ENCODE data around the gene ACTN1. TPM values are rescaled to one million over a fixed set of nuclear protein-coding genes. Genes with fewer than 3 reads are reported as not detected.

The ACTN1 gene
- total RNA-seq, 1 experiment from 2014 or later: 148 TPM

- Histone ChIP-seq H3K4me1 (ENCODE audit: insufficient read depth, low read length, poor library complexity, severe bottlenecking) (peaks cover 98% of the 10 kb centered on the region), H3K9me3 (ENCODE audit: low read depth, low read length, poor library complexity, severe bottlenecking) (no peaks in the 10 kb centered on the region), H3K27me3 (replicated peaks; ENCODE audit: insufficient read depth, low read depth, low read length, poor library complexity) (no peaks in the 10 kb centered on the region), H3K27ac (ENCODE audit: low read depth, low read length, poor library complexity, severe bottlenecking) (peak overlapping the region; percentile 79), H3K4me3 (ENCODE audit: low read depth, low read length, poor library complexity, severe bottlenecking) (no peak overlapping the region), H3K36me3 (ENCODE audit: insufficient read depth, low read length, poor library complexity, severe bottlenecking) (no peaks in the 10 kb centered on the region)
- no TSS peak for BruUV-seq (replicated peaks)
- POLR2A ChIA-PET (ENCODE audit: low non-redundant PET): interaction anchor here (0.6 kb wide), 1 partner anchor 217 kb away, joined by 6 read pairs; no protein-coding TSS in a partner anchor
- TF ChIP-seq, protein P1, sequence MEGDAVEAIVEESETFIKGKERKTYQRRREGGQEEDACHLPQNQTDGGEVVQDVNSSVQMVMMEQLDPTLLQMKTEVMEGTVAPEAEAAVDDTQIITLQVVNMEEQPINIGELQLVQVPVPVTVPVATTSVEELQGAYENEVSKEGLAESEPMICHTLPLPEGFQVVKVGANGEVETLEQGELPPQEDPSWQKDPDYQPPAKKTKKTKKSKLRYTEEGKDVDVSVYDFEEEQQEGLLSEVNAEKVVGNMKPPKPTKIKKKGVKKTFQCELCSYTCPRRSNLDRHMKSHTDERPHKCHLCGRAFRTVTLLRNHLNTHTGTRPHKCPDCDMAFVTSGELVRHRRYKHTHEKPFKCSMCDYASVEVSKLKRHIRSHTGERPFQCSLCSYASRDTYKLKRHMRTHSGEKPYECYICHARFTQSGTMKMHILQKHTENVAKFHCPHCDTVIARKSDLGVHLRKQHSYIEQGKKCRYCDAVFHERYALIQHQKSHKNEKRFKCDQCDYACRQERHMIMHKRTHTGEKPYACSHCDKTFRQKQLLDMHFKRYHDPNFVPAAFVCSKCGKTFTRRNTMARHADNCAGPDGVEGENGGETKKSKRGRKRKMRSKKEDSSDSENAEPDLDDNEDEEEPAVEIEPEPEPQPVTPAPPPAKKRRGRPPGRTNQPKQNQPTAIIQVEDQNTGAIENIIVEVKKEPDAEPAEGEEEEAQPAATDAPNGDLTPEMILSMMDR (conservative IDR thresholded peaks at IDR 0.05; ENCODE audit: low read depth, low read length): no peak
- no peak for TF ChIP-seq EZH2 (IDR thresholded peaks at IDR 0.05; ENCODE audit: borderline replicate concordance, low read depth, low read length, poor library complexity, severe bottlenecking)
- DNase-seq (ENCODE audit: low spot score): peak; percentile 19
- intact Hi-C loops (cut with micrococcal nuclease; ENCODE audit: unreplicated experiment): no loop called here
- CTCF ChIA-PET: interaction anchor here (1.4 kb wide), 1 partner anchor 9 kb away, joined by 3 read pairs; no protein-coding TSS in a partner anchor
These were observed 30.2 kb downstream of the ACTN1 start for GRCh38 chr14:68948686-68949600.

DNA sequence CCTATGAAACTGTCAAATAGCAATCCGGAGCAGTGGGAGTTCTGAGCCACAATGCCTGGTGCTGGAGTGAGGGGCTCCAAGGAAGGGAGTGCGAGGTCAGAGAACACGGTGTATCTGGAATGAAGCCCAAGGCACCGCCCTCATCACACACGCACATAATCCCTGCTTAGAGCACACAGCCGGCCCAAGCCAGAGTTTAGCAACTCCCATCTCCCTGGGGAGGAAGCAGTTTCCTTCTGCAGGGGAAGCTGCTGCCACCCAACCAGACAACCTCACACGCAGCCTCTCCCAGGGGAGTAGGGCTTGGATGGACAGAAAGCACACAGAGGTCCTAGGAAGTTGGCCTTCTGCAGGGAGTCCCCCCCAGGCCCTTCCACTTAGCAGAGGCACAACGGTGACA is 31.3 kb downstream of the ACTN1 start:
- ChIA-PET CTCF (no interaction called here), POLR2A (ENCODE audit: low non-redundant PET) (no interaction called here)
- intact Hi-C loops (cut with micrococcal nuclease; ENCODE audit: unreplicated experiment): no loop called here
- Histone ChIP-seq H3K4me1 (ENCODE audit: insufficient read depth, low read length, poor library complexity, severe bottlenecking) (peaks cover 98% of the 10 kb centered on the region), H3K4me3 (ENCODE audit: low read depth, low read length, poor library complexity, severe bottlenecking) (peak overlapping the region; percentile 17), H3K36me3 (ENCODE audit: insufficient read depth, low read length, poor library complexity, severe bottlenecking) (no peaks in the 10 kb centered on the region), H3K9me3 (ENCODE audit: low read depth, low read length, poor library complexity, severe bottlenecking) (no peaks in the 10 kb centered on the region), H3K27ac (ENCODE audit: low read depth, low read length, poor library complexity, severe bottlenecking) (peak overlapping the region; percentile 79), H3K27me3 (replicated peaks; ENCODE audit: insufficient read depth, low read depth, low read length, poor library complexity) (no peaks in the 10 kb centered on the region)
- peak; percentile 97 for DNase-seq (ENCODE audit: low spot score)
- BruUV-seq (replicated peaks): no TSS peak
- no peak for TF ChIP-seq EZH2 (IDR thresholded peaks at IDR 0.05; ENCODE audit: borderline replicate concordance, low read depth, low read length, poor library complexity, severe bottlenecking)
- TF ChIP-seq, protein P1 (conservative IDR thresholded peaks at IDR 0.05; ENCODE audit: low read depth, low read length): no peak

DNA sequence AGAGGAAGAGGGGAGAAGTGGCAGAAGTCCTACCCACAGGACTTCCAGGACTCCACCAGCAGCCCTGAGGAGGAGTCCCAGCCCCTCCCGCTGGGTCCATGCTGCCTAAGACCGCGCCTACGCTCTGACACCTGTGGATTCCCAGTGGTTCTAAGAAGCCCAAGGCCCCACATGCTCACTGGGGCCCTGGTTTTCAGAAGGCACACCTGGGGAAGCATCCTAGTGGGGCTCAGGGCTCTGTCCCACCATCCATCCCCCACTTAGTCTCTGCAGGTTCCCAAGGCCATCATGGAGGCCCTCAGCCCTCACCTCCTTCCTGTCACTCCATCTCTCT is 32.6 kb downstream of the ACTN1 start:
- ChIA-PET POLR2A (ENCODE audit: low non-redundant PET) (interaction anchor here (0.6 kb wide), 1 partner anchor 502 kb away, joined by 7 read pairs; no protein-coding TSS in a partner anchor), CTCF (no interaction called here)
- peaks cover 99% of the 10 kb centered on the region for H3K4me1 ChIP-seq (ENCODE audit: insufficient read depth, low read length, poor library complexity, severe bottlenecking)
- H3K9me3 ChIP-seq (ENCODE audit: low read depth, low read length, poor library complexity, severe bottlenecking): no peaks in the 10 kb centered on the region
- intact Hi-C loops (cut with micrococcal nuclease; ENCODE audit: unreplicated experiment): no loop called here
- H3K27ac ChIP-seq (ENCODE audit: low read depth, low read length, poor library complexity, severe bottlenecking): peak overlapping the region; percentile 55
- no peak for DNase-seq (ENCODE audit: low spot score)
- H3K27me3 ChIP-seq (replicated peaks; ENCODE audit: insufficient read depth, low read depth, low read length, poor library complexity): no peaks in the 10 kb centered on the region
- no TSS peak for BruUV-seq (replicated peaks)
- no peak for TF ChIP-seq EZH2 (IDR thresholded peaks at IDR 0.05; ENCODE audit: borderline replicate concordance, low read depth, low read length, poor library complexity, severe bottlenecking)
- TF ChIP-seq, protein P1 (conservative IDR thresholded peaks at IDR 0.05; ENCODE audit: low read depth, low read length): no peak
- no peaks in the 10 kb centered on the region for H3K36me3 ChIP-seq (ENCODE audit: insufficient read depth, low read length, poor library complexity, severe bottlenecking)
- no peak overlapping the region for H3K4me3 ChIP-seq (ENCODE audit: low read depth, low read length, poor library complexity, severe bottlenecking)
